Stimulated activated CD8-positive, alpha-beta memory T cell treated with anti-CD3 and anti-CD28 coated beads, Interleukin-15, amount 100 ng/mL, for 1 hour (primary cell): ENCODE data around the gene HOXD11.

Experiments used
- DNase-seq: peaks from one replicate; pipeline ENCODE4 v3.0.0-alpha.2; 2020; ENCODE audit warnings: low read depth

HOXD11 gene

GRCh38 chr2:176105078-176105729, 1.9 kb upstream of the HOXD11 start:
- DNase-seq, result no peak

DNA sequence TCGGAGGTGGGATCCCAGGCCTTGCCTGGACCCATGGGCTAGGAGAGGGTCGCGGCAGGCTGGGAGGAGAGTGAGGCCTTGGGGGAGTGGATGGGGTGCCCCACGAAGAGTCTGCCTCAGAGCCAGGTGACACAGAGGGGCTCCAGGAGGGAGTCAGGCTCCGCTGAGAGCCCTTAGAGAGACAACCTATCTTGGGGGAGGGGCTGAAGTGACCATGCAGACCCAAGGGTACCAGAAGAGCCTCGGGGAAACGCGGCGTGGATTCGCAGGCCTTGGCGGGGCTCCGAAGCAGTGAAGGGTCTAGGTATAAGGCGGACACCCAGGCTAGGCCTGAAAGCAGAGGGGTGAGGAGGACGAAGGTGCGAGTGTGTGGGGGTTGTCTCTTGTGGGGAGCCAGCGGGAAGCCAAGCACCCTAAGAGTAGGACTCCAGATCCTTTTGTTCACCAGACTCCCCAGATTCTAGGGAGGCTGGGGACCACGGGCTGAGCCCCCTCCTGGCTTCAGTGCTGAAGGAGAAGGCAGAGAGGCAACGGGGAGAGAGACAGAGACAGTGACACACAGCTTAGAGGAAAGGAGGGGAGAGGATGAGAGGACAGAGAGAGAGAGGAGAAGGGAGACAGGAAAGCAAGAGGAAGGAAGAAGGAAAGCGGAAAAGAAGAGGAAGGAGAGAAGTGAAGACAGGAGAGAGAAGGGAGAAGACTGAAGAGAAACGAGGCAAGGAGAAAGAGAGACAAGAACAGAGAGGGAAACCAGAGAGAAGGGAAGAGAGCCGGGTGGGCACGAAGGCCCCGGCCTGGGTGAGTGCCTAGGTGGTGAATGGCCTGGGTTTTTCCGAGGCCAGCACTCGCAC, 1.1 kb upstream of the HOXD11 start:
- no peak for DNase-seq

GRCh38 chr2:176107731-176108181, 676 bp downstream of the HOXD11 start:
- DNase-seq, result no peak

DNA sequence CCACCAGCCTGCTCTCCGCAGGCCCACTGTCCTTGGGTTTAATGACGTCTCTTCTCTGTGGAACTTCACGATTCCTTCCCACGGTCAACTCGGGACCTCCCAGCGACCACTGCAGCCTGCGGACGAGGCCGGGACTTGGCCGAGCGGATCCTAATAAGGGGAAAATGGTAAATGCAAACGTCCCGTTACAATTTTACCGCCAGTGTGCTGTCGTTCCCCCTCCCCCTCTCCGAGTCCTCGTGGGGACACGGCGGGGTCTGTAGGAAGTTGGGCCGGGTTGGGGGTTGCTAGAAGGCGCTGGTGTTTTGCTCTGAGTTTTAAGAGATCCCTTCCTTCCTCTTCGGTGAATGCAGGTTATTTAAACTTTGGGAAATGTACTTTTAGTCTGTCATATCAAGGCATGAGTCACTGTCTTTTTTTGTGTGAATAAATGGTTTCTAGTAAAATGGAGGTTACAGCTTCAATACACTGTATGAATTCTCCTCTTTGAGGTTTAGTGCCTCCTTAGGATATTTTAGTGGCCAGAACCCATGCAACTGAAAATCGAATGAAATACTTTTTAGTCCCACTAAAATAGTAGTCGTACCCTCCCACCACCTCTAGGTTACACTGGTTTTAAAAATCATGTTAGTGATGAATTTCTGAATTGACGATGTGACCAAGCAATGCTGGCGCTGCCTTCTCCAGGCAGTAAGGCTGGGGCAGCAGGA, 2.3 kb downstream of the HOXD11 start:
- no peak for DNase-seq

- no peak for DNase-seq
Measured at GRCh38 chr2:176109946-176110345, 2.9 kb downstream of the HOXD11 start.

- no peak for DNase-seq
Measured at GRCh38 chr2:176110415-176111308, 3.6 kb downstream of the HOXD11 start.

DNA sequence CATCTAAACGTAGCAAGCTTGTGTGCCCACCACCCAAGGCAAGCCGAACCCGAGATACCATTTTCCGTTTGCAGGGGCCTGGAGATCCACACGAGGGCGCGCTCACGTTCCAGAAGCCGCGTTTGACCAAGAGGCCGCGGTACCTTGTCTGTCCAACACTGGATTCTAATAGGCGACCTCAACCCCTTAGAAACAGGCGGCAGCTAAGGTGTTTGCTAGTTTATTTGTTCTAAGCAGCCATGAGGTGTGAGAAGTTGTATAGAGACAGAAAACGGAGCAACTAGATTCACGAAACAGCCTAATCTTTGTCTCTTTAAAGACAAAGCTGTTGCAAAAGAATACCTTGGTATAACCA, 4.2 kb downstream of the HOXD11 start:
- DNase-seq, result no peak

DNA sequence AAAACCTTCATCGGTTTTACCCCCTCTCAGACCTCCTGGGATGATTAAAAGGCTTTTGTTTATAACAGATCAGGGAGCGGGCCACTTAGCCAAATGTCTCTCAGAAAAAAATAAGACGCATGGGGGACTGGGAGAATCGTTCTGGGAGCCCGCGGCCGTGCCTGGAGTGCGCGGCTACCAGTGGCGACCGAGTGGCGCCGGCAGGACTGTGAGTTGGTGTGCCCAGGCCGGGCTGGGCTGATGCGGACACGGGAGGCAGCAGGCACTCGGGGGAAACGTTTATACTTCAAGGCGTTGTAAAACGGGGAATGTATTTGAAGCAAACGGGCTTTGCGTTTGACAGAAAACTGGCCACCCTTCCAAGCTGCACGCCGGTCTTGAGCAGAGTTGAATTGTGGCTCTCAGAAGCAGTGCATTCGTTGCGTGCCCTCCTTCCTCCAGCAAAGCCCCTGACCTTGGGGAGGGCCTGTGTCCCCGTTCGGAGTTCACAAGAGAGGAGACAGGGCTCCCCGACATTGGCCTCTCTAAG, 4.8 kb downstream of the HOXD11 start:
- no peak for DNase-seq

DNA sequence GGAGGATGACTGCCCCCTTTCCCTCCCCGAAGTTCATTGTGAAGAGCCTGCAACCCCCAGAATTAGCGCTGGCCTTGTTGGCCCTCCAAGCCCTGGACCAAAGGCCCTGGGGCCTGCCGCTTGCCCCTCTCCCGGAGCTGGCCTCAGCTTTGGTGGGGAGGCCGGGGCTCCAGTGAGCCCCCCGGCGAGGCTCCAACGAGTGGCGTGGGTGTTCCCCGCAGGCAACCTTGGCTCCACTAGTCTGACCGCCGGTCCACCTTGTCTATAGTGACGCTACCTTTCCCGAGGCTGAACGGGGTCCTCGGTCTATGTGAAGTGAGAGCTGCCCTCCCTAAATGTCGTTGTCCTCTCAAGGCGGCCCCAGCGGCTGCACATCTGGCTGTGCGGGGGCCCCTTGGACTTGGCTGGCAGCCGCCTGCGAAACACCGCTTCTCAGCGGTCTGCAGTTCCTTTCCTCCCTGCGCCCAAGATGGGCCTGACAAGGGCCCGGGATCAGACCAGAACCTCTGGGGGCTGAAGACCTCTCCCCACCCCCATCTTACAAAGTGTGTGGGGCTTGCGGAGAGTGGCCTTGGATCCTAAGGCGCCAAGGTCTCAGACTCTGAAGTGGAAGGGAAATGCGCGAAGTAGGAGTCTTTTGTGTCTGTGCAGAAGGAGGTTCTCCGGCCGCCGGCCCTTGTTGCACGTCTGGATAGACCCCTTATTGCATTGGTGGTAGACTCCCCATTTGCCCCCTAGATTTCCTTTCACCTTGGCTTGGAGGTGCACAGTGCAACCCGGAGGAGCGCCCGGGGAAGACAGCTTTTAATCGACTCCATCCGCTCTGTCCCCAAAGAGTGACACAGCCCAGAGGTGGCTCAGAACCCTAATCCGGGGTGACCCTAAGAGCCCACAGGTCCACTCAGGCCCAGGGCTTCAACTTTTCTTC, 5.6 kb downstream of the HOXD11 start:
- no peak for DNase-seq

GRCh38 chr2:176114120-176114929, 7.2 kb downstream of the HOXD11 start:
- DNase-seq, result no peak

DNA sequence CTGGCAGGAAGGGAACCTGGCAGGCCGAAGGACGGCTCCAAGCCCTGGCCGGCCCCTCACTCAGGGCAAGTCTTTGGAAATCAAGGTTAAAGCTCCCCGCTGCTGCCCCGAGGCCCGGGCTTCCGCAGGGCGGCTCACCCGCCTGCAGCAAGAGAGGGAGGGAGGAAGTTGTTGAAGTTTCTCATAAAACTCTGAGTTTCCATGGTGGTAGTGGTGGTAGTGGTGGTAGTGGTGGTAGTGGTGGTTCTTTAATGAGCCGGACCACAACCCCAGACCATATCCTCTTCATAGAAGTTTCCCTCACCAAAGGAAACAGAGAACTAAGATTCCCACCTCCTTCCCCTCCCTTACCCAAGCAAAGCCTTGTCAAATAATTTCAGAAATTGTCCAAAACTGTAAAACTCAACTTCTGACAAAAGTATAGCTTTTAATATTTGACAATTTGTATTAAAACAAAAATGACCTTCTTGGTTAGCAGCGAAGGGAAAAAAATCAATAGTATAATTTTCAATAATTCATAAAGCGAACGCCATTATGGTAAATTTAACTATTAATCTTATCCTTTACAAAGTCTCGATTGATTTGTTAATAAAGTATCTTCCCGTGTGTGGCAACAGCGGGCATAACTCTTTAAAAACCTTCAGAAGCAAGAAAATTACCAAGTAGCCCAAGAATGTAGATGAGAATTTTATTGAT, 8.0 kb downstream of the HOXD11 start:
- DNase-seq, result no peak

- no peak for DNase-seq
Measured at GRCh38 chr2:176115883-176116813, 9.1 kb downstream of the HOXD11 start, which contains the start of gene HOXD10. Gene HOXD10, plus strand, starts transcription at chr2:176116778. Its CDS starts 56 bp downstream, at chr2:176116834.

DNA sequence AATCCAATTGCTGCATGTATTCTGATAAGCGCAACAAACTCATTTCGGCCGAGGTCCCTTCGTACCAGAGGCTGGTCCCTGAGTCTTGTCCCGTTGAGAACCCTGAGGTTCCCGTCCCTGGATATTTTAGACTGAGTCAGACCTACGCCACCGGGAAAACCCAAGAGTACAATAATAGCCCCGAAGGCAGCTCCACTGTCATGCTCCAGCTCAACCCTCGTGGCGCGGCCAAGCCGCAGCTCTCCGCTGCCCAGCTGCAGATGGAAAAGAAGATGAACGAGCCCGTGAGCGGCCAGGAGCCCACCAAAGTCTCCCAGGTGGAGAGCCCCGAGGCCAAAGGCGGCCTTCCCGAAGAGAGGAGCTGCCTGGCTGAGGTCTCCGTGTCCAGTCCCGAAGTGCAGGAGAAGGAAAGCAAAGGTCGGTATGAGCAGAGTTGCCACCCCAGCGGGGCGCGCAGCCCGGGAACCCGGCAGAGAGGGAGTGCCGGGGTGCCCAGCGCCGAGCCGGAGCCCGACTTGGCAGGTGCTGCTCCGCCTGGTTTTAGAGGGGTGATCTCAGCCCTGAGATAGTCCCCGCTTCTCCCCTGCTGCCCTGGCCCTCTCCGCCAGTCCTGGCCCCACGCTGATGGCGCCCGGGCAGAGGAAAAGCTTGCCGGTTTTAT, 10.2 kb downstream of the HOXD11 start:
- DNase-seq, result no peak

DNA sequence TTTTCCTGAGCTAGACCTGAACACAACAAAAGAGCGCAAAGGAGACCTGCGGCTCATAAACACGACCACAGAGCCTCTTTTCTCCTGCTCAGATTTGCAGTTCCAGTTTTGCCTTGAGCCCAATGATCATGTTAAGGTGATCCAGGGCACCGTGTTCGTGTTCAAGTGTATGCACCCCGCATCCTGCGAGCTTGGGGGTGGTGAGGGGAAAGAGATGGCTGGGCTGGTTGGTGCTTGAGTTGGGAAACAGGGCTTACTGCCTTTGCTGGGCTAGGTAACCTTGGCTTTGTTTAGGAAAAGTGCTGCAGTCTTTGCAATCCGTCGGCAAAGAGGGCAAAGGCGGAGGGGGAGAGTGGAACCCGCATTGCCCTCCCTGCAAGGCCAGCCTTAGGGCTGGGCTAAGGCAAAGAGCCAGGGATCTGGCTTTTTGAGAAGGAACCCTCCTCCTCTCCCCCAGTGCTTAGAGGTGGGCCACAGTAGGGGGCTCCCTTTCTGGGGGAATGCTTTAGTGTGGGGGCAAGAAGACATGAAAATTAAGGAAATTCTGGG, 10.8 kb downstream of the HOXD11 start:
- no peak for DNase-seq

DNA sequence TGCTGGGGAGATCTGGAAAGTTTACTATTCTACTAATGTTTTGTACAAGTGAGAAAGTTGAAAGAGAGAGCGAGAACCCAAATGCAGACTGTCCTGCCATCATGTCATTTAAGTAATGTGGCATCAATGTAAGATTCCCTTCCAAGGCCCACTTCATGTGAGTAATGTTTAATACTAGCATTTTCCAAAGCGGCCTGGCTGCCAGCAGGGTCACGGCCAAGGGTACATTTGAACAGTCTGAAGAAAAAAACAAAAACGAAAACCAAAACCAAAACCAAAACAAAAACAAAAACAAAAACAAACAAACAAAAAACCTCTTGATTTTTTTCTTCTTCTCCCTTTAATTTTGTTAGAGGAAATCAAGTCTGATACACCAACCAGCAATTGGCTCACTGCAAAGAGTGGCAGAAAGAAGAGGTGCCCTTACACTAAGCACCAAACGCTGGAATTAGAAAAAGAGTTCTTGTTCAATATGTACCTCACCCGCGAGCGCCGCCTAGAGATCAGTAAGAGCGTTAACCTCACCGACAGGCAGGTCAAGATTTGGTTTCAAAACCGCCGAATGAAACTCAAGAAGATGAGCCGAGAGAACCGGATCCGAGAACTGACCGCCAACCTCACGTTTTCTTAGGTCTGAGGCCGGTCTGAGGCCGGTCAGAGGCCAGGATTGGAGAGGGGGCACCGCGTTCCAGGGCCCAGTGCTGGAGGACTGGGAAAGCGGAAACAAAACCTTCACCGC, 11.7 kb downstream of the HOXD11 start:
- no peak for DNase-seq
